CD4-positive, alpha-beta T cell (primary cell): ENCODE results near the gene PXK. TPM values are rescaled to one million over a fixed set of nuclear protein-coding genes. Genes with fewer than 3 reads are reported as not detected.
A peak's percentile ranks its signal among the peaks of the same experiment; 100 is the strongest.

Source experiments
- ATAC-seq: fragments of 200-7000 bp; cut with Tn5 transposase; one replicate; pipeline ENCODE4 v1.10.0; 2022; ENCODE audit warnings: mild to moderate bottlenecking; ENCODE audit not compliant: poor library complexity
- CTCF ChIA-PET: fragments of 350-600 bp; sonication (Branson Sonifier 250); formaldehyde crosslinking; loops from one replicate; lab custom pipeline; 2021; ENCODE audit warnings: antibody characterized with exemption, inconsistent platforms; lab: Charles Lee
- POLR2A ChIA-PET: fragments of 350-600 bp; sonication (Branson Sonifier 250); formaldehyde crosslinking; loops from one replicate; lab custom pipeline; 2021; ENCODE audit warnings: antibody characterized with exemption, inconsistent platforms; lab: Charles Lee
- DNase-seq, 14 experiments: peaks; one replicate each; pipeline ENCODE4 v3.0.0-alpha.2; 2013 to 2020; ENCODE audit warnings: mixed read lengths in 2 of 14
- H3K27ac ChIP-seq, 2 donors: one replicate each; pipeline versions ENCODE4 v1.5.1 to v1.7.0; 2013; ENCODE audit warnings: low read length in 2 of 2, low read depth in 1 of 2, mild to moderate bottlenecking in 1 of 2
- H3K27me3 ChIP-seq, 2 experiments: 1 replicate in 1 of 2; 2 replicates in 1 of 2; pipeline versions ENCODE4 v1.6.1 to v1.7.0; 2013; ENCODE audit warnings: low read length in 2 of 2, control low read depth in 1 of 2, mild to moderate bottlenecking in 1 of 2, moderate library complexity in 1 of 2; ENCODE audit not compliant: insufficient read depth in 2 of 2, control insufficient read depth in 1 of 2
- H3K36me3 ChIP-seq: one replicate; pipeline ENCODE4 v1.6.1; 2013; ENCODE audit warnings: low read length, control low read depth; ENCODE audit not compliant: insufficient read depth
- H3K4me1 ChIP-seq: one replicate; pipeline ENCODE4 v1.6.1; 2013; ENCODE audit warnings: low read length, control low read depth; ENCODE audit not compliant: insufficient read depth
- H3K4me3 ChIP-seq: one replicate; pipeline ENCODE4 v1.5.1; 2013; ENCODE audit warnings: mild to moderate bottlenecking, low read length, moderate library complexity
- H3K9me3 ChIP-seq, 2 experiments: 1 replicate in 1 of 2; 2 replicates in 1 of 2; pipeline versions ENCODE4 v1.6.1 to v1.7.0; 2013; ENCODE audit warnings: low read length in 2 of 2, mild to moderate bottlenecking in 2 of 2, control low read depth in 1 of 2, moderate library complexity in 1 of 2; ENCODE audit not compliant: control insufficient read depth in 1 of 2, insufficient read depth in 1 of 2
- H3K27ac Mint-ChIP-seq: one replicate; pipeline ENCODE4 v1.8.0; 2020; ENCODE audit warnings: mixed read lengths
- H3K27me3 Mint-ChIP-seq: one replicate; pipeline ENCODE4 v1.8.0; 2021; ENCODE audit warnings: mixed read lengths
- H3K36me3 Mint-ChIP-seq: one replicate; pipeline ENCODE4 v1.8.0; 2021; ENCODE audit warnings: low read depth, mixed read lengths
- H3K4me1 Mint-ChIP-seq: one replicate; pipeline ENCODE4 v1.8.0; 2021; ENCODE audit warnings: low read depth, mixed read lengths
- H3K4me3 Mint-ChIP-seq: one replicate; pipeline ENCODE4 v1.8.0; 2020; ENCODE audit warnings: mild to moderate bottlenecking, mixed read lengths
- H3K9me3 Mint-ChIP-seq: one replicate; pipeline ENCODE4 v1.8.0; 2020; ENCODE audit warnings: mixed read lengths
- intact Hi-C, 2 experiments: fragments of 100-400 bp; cut with DNase I in 1 of 2; cut with micrococcal nuclease in 1 of 2; formaldehyde crosslinking; loops; one replicate each; pipeline versions ENCODE4 v1.15.1 to v1.9.0; 2023 to 2025; cut with DNase I, micrococcal nuclease
- total RNA-seq, 174 experiments: library from RNA in 2 of 174; stranded (reverse) in 2 of 174; gene quantifications; one replicate each; pipeline ENCODE4 v1.2.3 and lab custom pipeline; 2021 to 2026
- TF ChIP-seq, protein P1 (sequence below): fragments of 200-600 bp; IDR thresholded peaks from one replicate; pipeline ENCODE4 v1.8.0; 2022; ENCODE audit warnings: antibody characterized with exemption, mild to moderate bottlenecking

PXK gene
- total RNA-seq, 2 experiments from 2014 or later = 12.5 to 14.8 TPM

DNA sequence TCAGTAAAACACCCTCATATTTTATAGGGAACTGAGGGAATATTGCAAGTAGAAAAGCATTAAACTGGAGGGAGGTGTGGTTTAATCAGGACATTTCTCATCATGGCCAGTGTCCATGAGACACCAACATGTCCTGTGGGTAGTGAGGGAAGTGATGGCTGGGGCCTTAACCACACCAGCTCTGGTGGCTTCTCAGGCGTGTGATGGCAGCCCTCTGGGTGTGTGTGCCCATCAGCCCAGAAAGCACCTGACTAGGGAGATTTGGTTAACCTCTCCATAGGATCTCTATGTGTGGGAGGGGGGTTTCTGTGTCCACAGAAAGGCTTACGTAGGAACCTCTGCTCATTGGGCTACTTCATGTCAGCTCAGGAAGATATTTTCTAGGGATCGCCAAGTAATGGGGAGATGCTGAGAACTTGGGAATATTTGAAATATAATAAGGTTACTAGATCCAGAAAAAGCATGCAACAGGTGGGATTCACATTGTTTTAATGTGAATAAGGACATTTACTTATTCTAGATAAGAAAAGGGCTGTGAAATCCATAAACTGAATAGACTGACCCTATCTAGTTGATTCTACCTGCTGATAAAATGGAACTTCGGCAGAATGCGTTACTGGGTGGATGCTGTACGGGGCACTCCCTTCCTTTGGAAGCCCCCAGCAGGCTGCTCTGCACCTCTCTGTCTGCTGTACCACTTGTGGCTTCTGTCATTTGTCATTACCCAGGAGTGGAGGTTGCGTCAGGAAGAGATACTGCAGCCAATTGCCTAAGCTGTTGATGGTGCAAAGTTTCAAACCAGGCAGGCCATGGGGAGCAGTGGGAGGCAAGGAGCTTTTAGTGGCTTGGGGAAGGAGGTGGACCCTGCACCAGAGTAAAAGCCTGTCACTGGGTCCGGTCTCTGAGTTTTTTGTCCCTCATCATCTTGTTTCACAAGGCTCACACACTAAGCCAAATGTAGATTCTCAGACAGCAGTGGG, 79.4 kb downstream of the PXK start:
- no peak for ATAC-seq
- no peak overlapping the region for H3K27ac ChIP-seq

GRCh38 chr3:58414538-58415197, 82.0 kb downstream of the PXK start:
- Mint-ChIP-seq H3K4me1 (no peaks in the 10 kb centered on the region), H3K27me3 (no peaks in the 10 kb centered on the region), H3K4me3 (no peak overlapping the region), H3K36me3 (peaks cover 23% of the 10 kb centered on the region), H3K9me3 (no peaks in the 10 kb centered on the region), H3K27ac (no peak overlapping the region)
- POLR2A ChIA-PET = interaction anchor here (0.9 kb wide), 1 partner anchor 77 kb away, joined by 3 read pairs; the partner anchor contains the start of gene KCTD6
- Histone ChIP-seq H3K4me3 (no peak overlapping the region), H3K4me1 (no peaks in the 10 kb centered on the region), H3K9me3 (no peaks in the 10 kb centered on the region), H3K27me3 (no peaks in the 10 kb centered on the region), H3K36me3 (peaks cover 19% of the 10 kb centered on the region), H3K27ac (no peak overlapping the region)
- TF ChIP-seq, protein P1, sequence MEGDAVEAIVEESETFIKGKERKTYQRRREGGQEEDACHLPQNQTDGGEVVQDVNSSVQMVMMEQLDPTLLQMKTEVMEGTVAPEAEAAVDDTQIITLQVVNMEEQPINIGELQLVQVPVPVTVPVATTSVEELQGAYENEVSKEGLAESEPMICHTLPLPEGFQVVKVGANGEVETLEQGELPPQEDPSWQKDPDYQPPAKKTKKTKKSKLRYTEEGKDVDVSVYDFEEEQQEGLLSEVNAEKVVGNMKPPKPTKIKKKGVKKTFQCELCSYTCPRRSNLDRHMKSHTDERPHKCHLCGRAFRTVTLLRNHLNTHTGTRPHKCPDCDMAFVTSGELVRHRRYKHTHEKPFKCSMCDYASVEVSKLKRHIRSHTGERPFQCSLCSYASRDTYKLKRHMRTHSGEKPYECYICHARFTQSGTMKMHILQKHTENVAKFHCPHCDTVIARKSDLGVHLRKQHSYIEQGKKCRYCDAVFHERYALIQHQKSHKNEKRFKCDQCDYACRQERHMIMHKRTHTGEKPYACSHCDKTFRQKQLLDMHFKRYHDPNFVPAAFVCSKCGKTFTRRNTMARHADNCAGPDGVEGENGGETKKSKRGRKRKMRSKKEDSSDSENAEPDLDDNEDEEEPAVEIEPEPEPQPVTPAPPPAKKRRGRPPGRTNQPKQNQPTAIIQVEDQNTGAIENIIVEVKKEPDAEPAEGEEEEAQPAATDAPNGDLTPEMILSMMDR = peak; percentile 75
- CTCF ChIA-PET = interaction anchor here (1.5 kb wide), 1 partner anchor 227 kb away, joined by 4 read pairs; no protein-coding TSS in a partner anchor
- intact Hi-C loops = loop anchor here (1.0 to 5.0 kb wide), 5 partner anchors 93 to 228 kb away; partner anchors contain the start of genes ABHD6 (in 1 of the 2), HTD2 (in 1 of the 2) and RPP14 (in 1 of the 2)
- peak; percentile 88 for ATAC-seq
- peak in 13 of 14 experiments; percentile 8 to 76 (median 21) for DNase-seq

More for the DNA sequence above, 79.4 kb downstream of the PXK start:
- intact Hi-C loops = loop anchor here in 1 of 2 experiments (5.0 kb wide), 2 partner anchors 175 to 225 kb away; partner anchors contain the start of gene ABHD6
- H3K9me3 Mint-ChIP-seq = no peaks in the 10 kb centered on the region
- TF ChIP-seq, protein P1 = no peak
- no peaks in the 10 kb centered on the region for H3K4me1 Mint-ChIP-seq
- no peaks in the 10 kb centered on the region for H3K27me3 Mint-ChIP-seq
- DNase-seq = no peak
- Histone ChIP-seq H3K27me3 (no peaks in the 10 kb centered on the region), H3K36me3 (peaks cover 29% of the 10 kb centered on the region), H3K9me3 (no peaks in the 10 kb centered on the region), H3K4me3 (no peak overlapping the region), H3K4me1 (no peaks in the 10 kb centered on the region)
- H3K27ac Mint-ChIP-seq = no peak overlapping the region
- H3K4me3 Mint-ChIP-seq = no peak overlapping the region
- POLR2A ChIA-PET = no interaction called here
- CTCF ChIA-PET = no interaction called here
- H3K36me3 Mint-ChIP-seq = peaks cover 37% of the 10 kb centered on the region

DNA sequence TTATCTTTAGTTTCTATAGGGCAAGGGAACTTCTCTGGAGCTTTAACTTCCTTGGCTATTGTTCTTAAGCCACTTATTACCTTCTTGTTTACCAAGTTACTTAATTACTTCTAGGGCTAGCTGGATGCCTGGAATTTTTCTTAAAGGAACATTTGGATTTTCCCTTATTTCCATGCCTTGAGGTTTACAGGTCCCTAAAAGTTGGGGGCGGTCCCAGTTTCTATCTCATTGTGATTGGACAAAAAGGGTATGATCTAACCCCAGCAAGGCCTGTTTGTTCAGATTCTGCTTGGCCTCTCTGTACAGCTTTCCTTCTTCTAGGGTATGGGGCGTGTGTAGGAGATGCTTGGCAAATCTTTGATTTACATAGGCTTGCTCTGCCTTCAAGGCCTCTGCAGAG, 83.5 kb downstream of the PXK start:
- Histone ChIP-seq H3K27me3 (no peaks in the 10 kb centered on the region), H3K4me1 (no peaks in the 10 kb centered on the region), H3K9me3 (no peaks in the 10 kb centered on the region), H3K36me3 (peaks cover 4% of the 10 kb centered on the region), H3K4me3 (no peak overlapping the region), H3K27ac (no peak overlapping the region)
- DNase-seq (no peak), ATAC-seq (no peak)
- no peak overlapping the region for H3K4me3 Mint-ChIP-seq
- H3K36me3 Mint-ChIP-seq = peaks cover 17% of the 10 kb centered on the region
- ChIA-PET CTCF (interaction anchor here (1.1 kb wide), 1 partner anchor 80 kb away, joined by 3 read pairs; no protein-coding TSS in a partner anchor), POLR2A (no interaction called here)
- no peaks in the 10 kb centered on the region for H3K27me3 Mint-ChIP-seq
- TF ChIP-seq, protein P1 = no peak
- no peaks in the 10 kb centered on the region for H3K4me1 Mint-ChIP-seq
- intact Hi-C loops = loop anchor here in 1 of 2 experiments (2.0 kb wide), 1 partner anchor 119 kb away; no protein-coding TSS in a partner anchor
- no peaks in the 10 kb centered on the region for H3K9me3 Mint-ChIP-seq
- H3K27ac Mint-ChIP-seq = no peak overlapping the region
